H9 (cell line): Measurements from ENCODE around the gene ZNF593. TPM values are rescaled to one million over a fixed set of nuclear protein-coding genes. Genes with fewer than 3 reads are reported as not detected.

Experiments
- DNase-seq: peaks from one replicate; pipeline ENCODE4 v3.0.0-alpha.2; 2017
- H2AFZ ChIP-seq: one replicate; pipeline ENCODE4 v1.6.1; 2013; ENCODE audit warnings: mild to moderate bottlenecking, low read length, control low read depth, moderate library complexity
- H2AK5ac ChIP-seq: 2 replicates; pipeline ENCODE4 v1.6.1; 2013; ENCODE audit warnings: low read length, control low read depth, mixed read lengths; ENCODE audit not compliant: insufficient read length
- H2BK120ac ChIP-seq: one replicate; pipeline ENCODE4 v1.6.1; 2013; ENCODE audit warnings: low read depth, mild to moderate bottlenecking, low read length, control low read depth, inconsistent platforms; ENCODE audit not compliant: poor library complexity, severe bottlenecking
- H2BK12ac ChIP-seq: 2 replicates; pipeline ENCODE4 v1.6.1; 2013; ENCODE audit warnings: low read length, control low read depth, mixed read lengths, low read depth; ENCODE audit not compliant: insufficient read length
- H2BK15ac ChIP-seq: 2 replicates; pipeline ENCODE4 v1.6.1; 2013; ENCODE audit warnings: low read depth, low read length, control low read depth
- H2BK20ac ChIP-seq: one replicate; pipeline ENCODE4 v1.6.1; 2013; ENCODE audit warnings: low read depth, mild to moderate bottlenecking, low read length, control low read depth, inconsistent platforms; ENCODE audit not compliant: poor library complexity, severe bottlenecking
- H2BK5ac ChIP-seq: 2 replicates; pipeline ENCODE4 v1.6.1; 2013; ENCODE audit warnings: low read length, control low read depth, mixed read lengths; ENCODE audit not compliant: insufficient read length
- H3K14ac ChIP-seq: 2 replicates; pipeline ENCODE4 v1.6.1; 2013; ENCODE audit warnings: low read length, control low read depth; ENCODE audit not compliant: insufficient read depth
- H3K18ac ChIP-seq: 2 replicates; pipeline ENCODE4 v1.6.1; 2013; ENCODE audit warnings: low read depth, mild to moderate bottlenecking, mixed read lengths, low read length, control low read depth; ENCODE audit not compliant: insufficient read length
- H3K23ac ChIP-seq: 2 replicates; pipeline ENCODE4 v1.6.1; 2013; ENCODE audit warnings: low read length, control low read depth, mixed read lengths, low read depth; ENCODE audit not compliant: insufficient read length
- H3K23me2 ChIP-seq: 2 replicates; pipeline ENCODE4 v1.6.1; 2013; ENCODE audit warnings: low read depth, mild to moderate bottlenecking, mixed read lengths, low read length, control low read depth; ENCODE audit not compliant: insufficient read length, poor library complexity, severe bottlenecking
- H3K27ac ChIP-seq: 2 replicates; pipeline ENCODE4 v1.5.1; 2013; ENCODE audit warnings: low read length, control low read depth, mixed read lengths, low read depth; ENCODE audit not compliant: insufficient read length
- H3K27me3 ChIP-seq: 2 replicates; pipeline ENCODE4 v1.6.1; 2013; ENCODE audit warnings: low read length, control low read depth, inconsistent platforms; ENCODE audit not compliant: insufficient read depth
- H3K4ac ChIP-seq: 2 replicates; pipeline ENCODE4 v1.6.1; 2013; ENCODE audit warnings: low read depth, mild to moderate bottlenecking, control low read depth, inconsistent platforms, low read length, moderate library complexity
- H3K4me1 ChIP-seq: 2 replicates; pipeline ENCODE4 v1.6.1; 2013; ENCODE audit warnings: low read length, control low read depth, inconsistent platforms; ENCODE audit not compliant: insufficient read depth
- H3K4me2 ChIP-seq: 2 replicates; pipeline ENCODE4 v1.6.1; 2013; ENCODE audit warnings: low read length, control low read depth, mixed read lengths; ENCODE audit not compliant: insufficient read length, insufficient read depth
- H3K56ac ChIP-seq: 2 replicates; pipeline ENCODE4 v1.6.1; 2013; ENCODE audit warnings: low read depth, mild to moderate bottlenecking, mixed read lengths, low read length, control low read depth; ENCODE audit not compliant: insufficient read length
- H3K79me1 ChIP-seq: 2 replicates; pipeline ENCODE4 v1.6.1; 2013; ENCODE audit warnings: low read depth, mild to moderate bottlenecking, moderate library complexity, low read length, control low read depth, inconsistent platforms; ENCODE audit not compliant: insufficient read depth, poor library complexity, severe bottlenecking
- H3K79me2 ChIP-seq: 2 replicates; pipeline ENCODE4 v1.6.1; 2013; ENCODE audit warnings: low read length, control low read depth, inconsistent platforms; ENCODE audit not compliant: insufficient read depth
- H3K9ac ChIP-seq: 2 replicates; pipeline ENCODE4 v1.6.1; 2013; ENCODE audit warnings: low read length, control low read depth, mixed read lengths; ENCODE audit not compliant: insufficient read length; ENCODE audit errors: extremely low read depth
- H3K9me3 ChIP-seq: one replicate; pipeline ENCODE4 v1.6.1; 2013; ENCODE audit warnings: low read depth, low read length, inconsistent platforms; ENCODE audit not compliant: control insufficient read depth
- H3T11ph ChIP-seq: one replicate; pipeline ENCODE4 v1.6.1; 2013; ENCODE audit warnings: mild to moderate bottlenecking, low read length, control low read depth, inconsistent platforms
- H4K20me1 ChIP-seq: one replicate; pipeline ENCODE4 v1.6.1; 2013; ENCODE audit not compliant: control insufficient read depth, insufficient read length, insufficient read depth
- H4K5ac ChIP-seq: 2 replicates; pipeline ENCODE4 v1.6.1; 2013; ENCODE audit warnings: low read depth, mild to moderate bottlenecking, mixed read lengths, low read length, control low read depth; ENCODE audit not compliant: insufficient read length
- H4K8ac ChIP-seq: replicated peaks from 2 replicates; pipeline ENCODE4 v1.6.1; 2013; ENCODE audit warnings: low read length, control low read depth, mixed read lengths, low read depth; ENCODE audit not compliant: insufficient read length
- H4K91ac ChIP-seq: 2 replicates; pipeline ENCODE4 v1.6.1; 2013; ENCODE audit warnings: low read depth, mild to moderate bottlenecking, moderate library complexity, mixed read lengths, low read length, control low read depth; ENCODE audit not compliant: insufficient read length
- H3K27ac Mint-ChIP-seq, 3 experiments: 2 replicates in 2 of 3; 3 replicates in 1 of 3; pipeline ENCODE4 v1.8.0; 2020 to 2021; ENCODE audit warnings: mixed read lengths in 3 of 3, mild to moderate bottlenecking in 1 of 3, moderate library complexity in 1 of 3
- H3K27me3 Mint-ChIP-seq: 2 replicates; pipeline ENCODE4 v1.8.0; 2021; ENCODE audit warnings: low read depth, mild to moderate bottlenecking, moderate library complexity, mixed read lengths
- H3K36me3 Mint-ChIP-seq, 3 experiments: 2 replicates in 2 of 3; 3 replicates in 1 of 3; pipeline ENCODE4 v1.8.0; 2020 to 2021; ENCODE audit warnings: low read depth in 3 of 3, mixed read lengths in 3 of 3; ENCODE audit not compliant: insufficient read depth in 1 of 3
- H3K4me1 Mint-ChIP-seq, 2 experiments: 2 replicates each; pipeline ENCODE4 v1.8.0; 2020; ENCODE audit warnings: mixed read lengths in 2 of 2
- H3K4me3 Mint-ChIP-seq, 2 experiments: 2 replicates in 1 of 2; 3 replicates in 1 of 2; pipeline ENCODE4 v1.8.0; 2020 to 2021; ENCODE audit warnings: mild to moderate bottlenecking in 2 of 2, mixed read lengths in 2 of 2, moderate library complexity in 1 of 2
- H3K9me3 Mint-ChIP-seq, 2 experiments: 2 replicates in 1 of 2; 3 replicates in 1 of 2; pipeline ENCODE4 v1.8.0; 2020; ENCODE audit warnings: mild to moderate bottlenecking in 2 of 2, mixed read lengths in 2 of 2, moderate library complexity in 1 of 2
- WGBS: extraction: QIAGEN DNeasy Blood & Tissue Kit; methylation state at CpG from one replicate; pipeline ENCODE4 v1.1.7; 2013; ENCODE audit warnings: missing lambda C conversion rate, low lambda C conversion rate, mixed read lengths; ENCODE audit not compliant: insufficient read length; ENCODE audit errors: extremely low coverage; 5-methylcytosine and 5-hydroxymethylcytosine counted together
- total RNA-seq: library from RNA; stranded (reverse); gene quantifications from 2 replicates; pipeline ENCODE4 v1.2.1, GENCODE V29; 2021
- TF ChIP-seq, protein P1 (sequence below): fragments of 200-600 bp; sonication (generic); conservative IDR thresholded peaks from 3 replicates; pipeline ENCODE4 v1.8.0; 2021; ENCODE audit warnings: antibody characterized with exemption, mild to moderate bottlenecking

ZNF593 gene
- total RNA-seq, 1 experiment from 2014 or later: 48.2 TPM

DNA sequence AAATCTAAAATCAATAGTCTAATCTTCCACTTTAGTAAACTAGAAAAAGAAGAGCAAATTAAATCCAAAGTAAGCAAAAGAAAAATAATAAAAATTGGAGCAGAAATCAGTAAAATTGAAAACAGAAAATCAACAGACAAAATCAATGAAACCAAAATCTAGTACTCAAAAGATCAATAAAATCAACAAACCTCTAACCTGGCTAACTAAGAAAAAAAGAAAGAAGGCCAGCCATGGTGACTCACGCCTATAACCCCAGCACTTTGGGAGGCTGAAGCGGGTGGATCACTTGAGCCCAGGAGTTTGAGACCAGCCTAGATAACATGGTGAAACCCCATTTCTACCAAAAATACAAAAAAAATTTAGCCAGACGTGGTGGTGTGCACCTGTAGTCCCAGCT, 35.2 kb upstream of the ZNF593 start:
- no peak overlapping the region for H4K8ac ChIP-seq
- H2AK5ac ChIP-seq: no peak overlapping the region
- H2BK12ac ChIP-seq: no peak overlapping the region
- H4K5ac ChIP-seq: no peak overlapping the region
- Mint-ChIP-seq H3K27ac (no peak overlapping the region), H3K36me3 (no peaks in the 10 kb centered on the region), H3K4me3 (no peak overlapping the region), H3K27me3 (peaks cover 2% of the 10 kb centered on the region), H3K9me3 (peaks cover 0 to 2% of the 10 kb centered on the region in 2 experiments; a peak in 2 of 5 replicates), H3K4me1 (peaks cover 6 to 8% of the 10 kb centered on the region in 2 experiments)
- WGBS: no CpG with 5 or more reads among the region's 3 CpGs
- H3K9me3 ChIP-seq: no peaks in the 10 kb centered on the region
- H4K91ac ChIP-seq: no peak overlapping the region
- no peaks in the 10 kb centered on the region for H3K27me3 ChIP-seq
- no peak overlapping the region for H3K27ac ChIP-seq
- H3K4me1 ChIP-seq: no peaks in the 10 kb centered on the region
- H3K9ac ChIP-seq: no peak overlapping the region
- no peak overlapping the region for H2BK15ac ChIP-seq
- H3K23me2 ChIP-seq: no peaks in the 10 kb centered on the region
- no peaks in the 10 kb centered on the region for H4K20me1 ChIP-seq
- no peak overlapping the region for H2AFZ ChIP-seq
- H3K56ac ChIP-seq: no peak overlapping the region
- no peak overlapping the region for H3K14ac ChIP-seq
- H3T11ph ChIP-seq: no peak overlapping the region
- H3K23ac ChIP-seq: no peak overlapping the region
- no peak overlapping the region for H2BK120ac ChIP-seq
- DNase-seq: no peak
- H3K4ac ChIP-seq: no peak overlapping the region
- H2BK5ac ChIP-seq: no peak overlapping the region
- H3K79me1 ChIP-seq: no peaks in the 10 kb centered on the region
- no peaks in the 10 kb centered on the region for H3K79me2 ChIP-seq
- TF ChIP-seq, protein P1, sequence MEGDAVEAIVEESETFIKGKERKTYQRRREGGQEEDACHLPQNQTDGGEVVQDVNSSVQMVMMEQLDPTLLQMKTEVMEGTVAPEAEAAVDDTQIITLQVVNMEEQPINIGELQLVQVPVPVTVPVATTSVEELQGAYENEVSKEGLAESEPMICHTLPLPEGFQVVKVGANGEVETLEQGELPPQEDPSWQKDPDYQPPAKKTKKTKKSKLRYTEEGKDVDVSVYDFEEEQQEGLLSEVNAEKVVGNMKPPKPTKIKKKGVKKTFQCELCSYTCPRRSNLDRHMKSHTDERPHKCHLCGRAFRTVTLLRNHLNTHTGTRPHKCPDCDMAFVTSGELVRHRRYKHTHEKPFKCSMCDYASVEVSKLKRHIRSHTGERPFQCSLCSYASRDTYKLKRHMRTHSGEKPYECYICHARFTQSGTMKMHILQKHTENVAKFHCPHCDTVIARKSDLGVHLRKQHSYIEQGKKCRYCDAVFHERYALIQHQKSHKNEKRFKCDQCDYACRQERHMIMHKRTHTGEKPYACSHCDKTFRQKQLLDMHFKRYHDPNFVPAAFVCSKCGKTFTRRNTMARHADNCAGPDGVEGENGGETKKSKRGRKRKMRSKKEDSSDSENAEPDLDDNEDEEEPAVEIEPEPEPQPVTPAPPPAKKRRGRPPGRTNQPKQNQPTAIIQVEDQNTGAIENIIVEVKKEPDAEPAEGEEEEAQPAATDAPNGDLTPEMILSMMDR: no peak
- H3K18ac ChIP-seq: no peak overlapping the region
- no peak overlapping the region for H3K4me2 ChIP-seq
- H2BK20ac ChIP-seq: no peak overlapping the region
